GM19455 (cell line): Measurements from ENCODE around the gene ACCSL.

Experiments used
- ATAC-seq: cut with Tn5 transposase; IDR thresholded peaks from one replicate; pipeline ENCODE4 v1.9.1; 2021; ENCODE audit not compliant: unreplicated experiment

Gene ACCSL

GRCh38 chr11:44094260-44094868 is 46.6 kb downstream of the ACCSL start:
- ATAC-seq, result no peak

GRCh38 chr11:44095506-44096359 is 48.0 kb downstream of the ACCSL start, which contains the start of gene EXT2:
TSS of gene EXT2 (plus strand) at chr11:44095678. CDS start at chr11:44107713, 12,035 bp downstream.
- ATAC-seq, result peak; percentile 91

- peak; percentile 6 for ATAC-seq
Observed at GRCh38 chr11:44096360-44097185, 48.8 kb downstream of the ACCSL start.

DNA sequence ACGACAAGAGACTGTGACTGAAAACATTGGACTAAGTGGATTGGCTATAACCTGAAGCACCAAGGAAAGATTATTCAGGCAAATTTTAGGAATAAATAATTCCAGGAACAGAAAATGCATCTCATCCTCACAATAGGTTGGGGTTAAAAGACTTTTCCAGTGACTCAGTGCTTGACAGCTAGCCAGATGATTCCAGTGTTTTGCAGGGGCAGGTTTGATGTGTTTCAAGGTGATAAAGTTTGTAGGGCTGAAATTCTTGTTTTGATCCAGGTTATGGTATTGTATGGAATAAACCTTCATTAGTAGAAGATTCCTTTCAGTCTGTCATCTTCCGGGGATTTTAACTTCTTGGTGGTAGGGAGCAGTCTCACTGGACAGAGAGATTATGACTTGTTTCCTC is 50.0 kb downstream of the ACCSL start:
- ATAC-seq, result no peak

DNA sequence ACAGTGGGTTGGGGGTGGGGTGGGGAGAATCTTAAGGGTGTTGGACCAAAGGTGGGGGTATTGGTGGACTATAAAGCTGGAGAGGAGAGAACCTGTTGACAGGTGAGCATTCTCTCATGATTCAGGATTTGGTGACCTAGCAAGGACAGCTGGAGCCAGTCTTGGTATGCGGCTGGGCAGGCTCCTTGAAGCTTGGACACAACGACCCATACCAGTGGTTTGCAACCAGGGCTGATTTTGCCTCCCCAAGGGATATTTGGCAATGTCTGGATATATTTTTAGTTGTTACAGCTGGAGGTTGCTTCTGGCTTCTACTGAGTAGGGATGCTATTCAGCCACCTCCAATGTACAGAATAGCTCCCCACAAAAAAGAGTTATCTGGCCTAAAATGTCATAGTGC is 53.3 kb downstream of the ACCSL start:
- no peak for ATAC-seq

DNA sequence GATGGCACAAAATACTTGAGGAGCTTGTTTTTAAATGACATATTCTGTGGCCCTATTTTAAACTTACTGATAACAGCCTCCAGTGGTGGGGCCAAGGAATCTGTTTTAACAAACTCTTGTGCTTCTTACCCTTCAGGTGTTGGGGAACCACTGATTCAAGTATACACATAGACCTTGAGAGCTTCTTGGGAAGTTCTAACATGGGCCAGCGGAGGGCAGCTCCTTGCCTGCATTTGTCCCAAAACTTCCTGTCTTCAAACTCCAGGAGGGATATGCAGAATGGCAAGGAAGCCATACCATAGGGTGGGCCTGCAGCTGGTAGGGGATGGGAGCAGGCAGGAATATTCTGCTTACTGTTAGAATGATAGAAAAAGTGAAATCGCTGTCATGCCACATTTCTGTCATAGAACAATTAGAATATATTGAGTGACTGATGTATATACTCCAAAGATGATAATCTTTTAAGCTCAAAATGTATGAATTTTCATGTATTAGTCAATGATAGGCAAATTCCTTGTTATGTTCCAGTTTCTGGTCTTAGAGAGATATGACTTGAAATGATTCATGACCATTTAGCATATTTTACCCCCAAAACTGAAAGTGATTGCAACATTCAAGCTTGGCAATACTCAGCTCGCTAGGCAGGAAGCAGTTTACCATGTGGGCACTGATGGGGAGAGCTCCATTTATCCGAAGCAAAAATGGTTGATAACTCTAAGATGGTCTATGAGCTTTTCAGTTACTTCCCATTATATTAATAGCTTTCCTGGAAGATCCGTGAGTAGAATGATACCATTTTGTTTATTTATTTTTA is 56.9 kb downstream of the ACCSL start:
- no peak for ATAC-seq

DNA sequence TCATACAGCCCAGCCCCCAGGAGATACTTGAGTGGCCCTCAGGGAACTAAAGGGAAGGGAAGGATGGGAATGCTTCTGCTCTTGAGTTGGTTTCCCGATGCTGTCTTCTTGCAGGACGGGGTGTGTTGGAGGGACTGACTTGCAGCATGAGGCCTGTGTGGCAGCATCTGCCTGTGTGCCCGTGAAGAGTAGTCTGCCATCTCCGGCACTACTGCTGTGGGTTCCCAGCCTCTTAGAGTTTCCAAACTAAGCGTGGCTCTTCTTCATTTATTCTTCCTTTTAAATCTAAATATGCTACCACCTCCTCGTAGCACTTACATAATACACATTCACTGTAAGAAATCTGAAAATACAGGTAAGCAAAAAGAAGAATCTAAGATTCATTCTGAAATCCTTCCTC is 60.5 kb downstream of the ACCSL start:
- ATAC-seq, result no peak
